ENCODE data around the gene BSPH1. TPM values are rescaled to one million over a fixed set of nuclear protein-coding genes. Genes with fewer than 3 reads are reported as not detected.

Gene BSPH1
- not detected in 2 replicates for total RNA-seq
- long read RNA-seq, result 0 reads

DNA sequence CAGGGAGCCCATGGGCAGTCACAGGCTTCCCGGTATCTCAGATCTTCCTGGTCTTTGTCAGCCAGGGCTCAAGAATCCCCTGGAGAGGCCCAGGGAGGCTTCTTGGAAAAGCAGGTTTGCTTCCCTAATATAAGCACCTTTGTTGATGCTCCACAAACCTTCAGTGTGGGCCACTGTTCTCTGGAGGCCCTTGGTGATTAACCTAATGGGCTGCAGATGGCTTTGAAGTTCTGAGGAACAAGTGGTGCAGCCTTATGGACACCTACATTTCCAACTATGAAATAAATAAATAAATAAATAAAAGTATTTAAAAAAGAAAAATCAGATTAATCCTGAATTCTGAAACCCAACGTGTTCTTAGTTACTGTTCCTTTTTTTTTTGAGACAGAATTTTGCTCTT, at the start of gene BSPH1:
Gene BSPH1 (minus strand): TSS at position 101 of the 400 bp plus-strand sequence. CDS start 89 bp downstream, at position 12.
- Mint-ChIP-seq H3K9me3 (ENCODE audit: low read depth) (peaks cover 7% of the 10 kb centered on the region), H3K27ac (no peak within 1 kb of the TSS), H3K4me3 (ENCODE audit: low read depth) (no peak within 1 kb of the TSS), H3K36me3 (ENCODE audit: insufficient read depth) (no peaks in the 10 kb centered on the region), H3K27me3 (peaks cover 43% of the 10 kb centered on the region), H3K4me1 (ENCODE audit: low read depth) (no peaks in the 10 kb centered on the region)
- no peak for TF ChIP-seq CTCF (IDR thresholded peaks at IDR 0.05; ENCODE audit: unreplicated experiment)
- DNase-seq (ENCODE audit: low spot score, unreplicated experiment), result no peak

DNA sequence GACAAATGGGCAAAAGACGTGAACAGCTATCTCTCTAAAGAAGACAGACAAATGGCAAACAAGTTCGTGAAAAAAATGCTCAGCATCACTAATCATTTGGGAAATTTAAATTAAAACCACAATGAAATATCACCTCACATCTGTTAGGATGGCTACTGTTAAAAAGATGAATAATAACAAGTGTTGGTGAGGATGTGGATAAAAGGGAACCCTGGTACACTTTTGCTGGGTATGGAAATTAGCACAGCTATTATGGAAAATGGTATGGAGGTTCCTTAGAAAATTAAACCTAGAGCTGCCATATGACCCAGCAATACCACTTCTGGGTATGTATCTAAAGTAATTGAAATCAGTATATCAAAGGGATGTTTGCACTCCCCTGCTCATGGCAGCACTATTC, 44.8 kb upstream of the BSPH1 start:
- Mint-ChIP-seq H3K27me3 (peaks cover 41% of the 10 kb centered on the region), H3K27ac (no peak overlapping the region), H3K4me1 (ENCODE audit: low read depth) (no peaks in the 10 kb centered on the region), H3K36me3 (ENCODE audit: insufficient read depth) (no peaks in the 10 kb centered on the region), H3K9me3 (ENCODE audit: low read depth) (peaks cover 16% of the 10 kb centered on the region), H3K4me3 (ENCODE audit: low read depth) (no peak overlapping the region)
- DNase-seq (ENCODE audit: low spot score, unreplicated experiment), result no peak
- TF ChIP-seq CTCF (IDR thresholded peaks at IDR 0.05; ENCODE audit: unreplicated experiment), result no peak

- Mint-ChIP-seq H3K4me1 (ENCODE audit: low read depth) (no peaks in the 10 kb centered on the region), H3K27ac (no peak overlapping the region), H3K36me3 (ENCODE audit: insufficient read depth) (no peaks in the 10 kb centered on the region), H3K27me3 (peaks cover 36% of the 10 kb centered on the region), H3K4me3 (ENCODE audit: low read depth) (no peak overlapping the region), H3K9me3 (ENCODE audit: low read depth) (peaks cover 16% of the 10 kb centered on the region)
- DNase-seq (ENCODE audit: low spot score, unreplicated experiment), result no peak
- TF ChIP-seq CTCF (IDR thresholded peaks at IDR 0.05; ENCODE audit: unreplicated experiment), result no peak
These were observed 41.6 kb upstream of the BSPH1 start for GRCh38 chr19:48033604-48034003.

DNA sequence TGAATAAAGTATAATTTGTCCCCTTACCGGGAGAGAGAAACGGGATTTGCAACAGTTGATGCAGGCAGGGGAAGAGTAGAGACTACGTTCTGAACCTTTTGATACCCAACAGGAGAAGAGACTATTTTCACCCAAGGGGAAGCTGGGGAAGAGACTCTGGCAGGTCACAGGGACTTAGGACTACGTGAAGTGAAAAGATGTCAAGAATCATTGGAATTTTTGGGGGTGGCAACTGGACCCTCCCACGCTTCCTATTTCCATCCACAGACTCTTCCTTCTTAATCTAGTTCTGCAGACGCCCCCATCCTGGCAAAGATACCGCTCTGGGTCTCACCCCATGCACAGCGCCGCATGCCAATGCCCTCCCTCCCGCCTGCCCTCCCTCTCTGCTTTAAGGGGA, 38.1 kb upstream of the BSPH1 start:
- Mint-ChIP-seq H3K36me3 (ENCODE audit: insufficient read depth) (no peaks in the 10 kb centered on the region), H3K27ac (no peak overlapping the region), H3K4me3 (ENCODE audit: low read depth) (no peak overlapping the region), H3K27me3 (peaks cover 48% of the 10 kb centered on the region), H3K4me1 (ENCODE audit: low read depth) (no peaks in the 10 kb centered on the region), H3K9me3 (ENCODE audit: low read depth) (no peaks in the 10 kb centered on the region)
- no peak for DNase-seq (ENCODE audit: low spot score, unreplicated experiment)
- no peak for TF ChIP-seq CTCF (IDR thresholded peaks at IDR 0.05; ENCODE audit: unreplicated experiment)

DNA sequence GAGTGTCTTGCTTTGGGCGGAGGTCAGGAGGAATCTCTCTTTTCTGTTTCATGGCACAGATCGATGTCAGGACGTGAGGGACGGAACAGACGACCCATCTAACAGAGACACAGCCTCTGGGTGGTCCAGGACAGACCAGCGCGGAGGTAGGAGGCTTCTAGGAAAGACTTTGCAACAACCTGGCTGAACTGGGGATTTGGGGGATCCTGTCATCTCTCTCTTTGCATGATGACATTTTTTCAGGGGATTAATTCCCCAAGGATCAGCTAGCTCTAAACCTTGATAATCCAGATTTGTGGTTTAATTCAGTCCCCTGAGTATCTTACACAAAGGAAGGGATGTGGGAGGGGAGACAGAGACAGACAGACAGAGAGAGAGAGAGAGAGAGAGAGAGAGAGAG, 37.5 kb upstream of the BSPH1 start:
- H3K4me1 Mint-ChIP-seq (ENCODE audit: low read depth), result no peaks in the 10 kb centered on the region
- no peak overlapping the region for H3K4me3 Mint-ChIP-seq (ENCODE audit: low read depth)
- TF ChIP-seq CTCF (IDR thresholded peaks at IDR 0.05; ENCODE audit: unreplicated experiment), result no peak
- DNase-seq (ENCODE audit: low spot score, unreplicated experiment), result no peak
- H3K27ac Mint-ChIP-seq, result no peak overlapping the region
- no peaks in the 10 kb centered on the region for H3K36me3 Mint-ChIP-seq (ENCODE audit: insufficient read depth)
- H3K27me3 Mint-ChIP-seq, result peaks cover 51% of the 10 kb centered on the region
- no peaks in the 10 kb centered on the region for H3K9me3 Mint-ChIP-seq (ENCODE audit: low read depth)
